ENCODE results near the gene SF3A2. TPM values are rescaled to one million over a fixed set of nuclear protein-coding genes. Genes with fewer than 3 reads are reported as not detected.

SF3A2 gene
- total RNA-seq, 2 donors from 2014 or later: 15.5 to 30.1 TPM

DNA sequence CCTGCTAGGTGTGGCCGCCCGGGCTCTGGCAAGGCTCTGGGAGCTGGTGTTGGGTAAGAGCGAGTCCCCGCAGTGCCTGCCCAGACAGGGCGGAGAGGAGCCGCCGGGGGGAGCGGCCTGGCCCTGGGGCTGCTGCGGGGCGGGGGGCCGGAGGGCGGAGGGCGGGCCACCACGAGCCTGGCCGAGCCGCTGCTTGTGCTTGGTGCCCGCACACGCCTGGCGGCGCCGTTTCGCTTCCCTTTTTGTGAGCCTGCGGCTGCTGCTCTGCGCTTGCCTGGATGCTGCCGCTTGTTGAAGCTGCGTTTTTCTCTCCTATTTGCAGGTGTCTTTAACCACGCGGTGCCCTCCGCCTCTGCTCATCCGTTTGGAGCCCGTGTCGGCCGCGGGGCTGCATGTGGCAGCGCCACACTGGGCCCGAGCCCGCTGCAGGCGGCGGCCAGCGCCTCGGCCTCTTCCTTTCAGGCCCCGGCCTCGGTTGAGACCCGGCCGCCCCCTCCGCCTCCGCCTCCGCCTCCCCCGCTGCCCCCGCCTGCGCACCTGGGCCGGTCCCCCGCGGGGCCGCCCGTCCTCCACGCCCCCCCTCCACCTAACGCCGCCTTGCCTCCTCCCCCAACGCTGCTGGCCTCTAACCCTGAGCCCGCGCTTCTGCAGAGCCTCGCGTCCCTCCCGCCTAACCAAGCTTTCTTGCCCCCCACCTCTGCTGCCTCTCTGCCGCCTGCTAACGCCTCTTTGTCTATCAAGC lies 9.0 kb upstream of the SF3A2 start:
- Histone ChIP-seq H3K9me3 (no peaks in the 10 kb centered on the region), H3K27ac (no peak overlapping the region), H3K27me3 (no peaks in the 10 kb centered on the region), H3K36me3 (replicated peaks in 1 of 2; ENCODE audit: insufficient read depth in 1 of 2, low read depth in 2 of 2) (peaks cover 8 to 24% of the 10 kb centered on the region in 2 donors), H3K4me3 (no peak overlapping the region), H3K4me1 (peaks cover 11% of the 10 kb centered on the region)
- DNase-seq (peak in 1 of 4 donors; percentile 27), ATAC-seq (no peak)
- WGBS, 2 donors: 93% methylated on average over 47 to 59 of the region's 67 CpGs
- TF ChIP-seq, protein P1, sequence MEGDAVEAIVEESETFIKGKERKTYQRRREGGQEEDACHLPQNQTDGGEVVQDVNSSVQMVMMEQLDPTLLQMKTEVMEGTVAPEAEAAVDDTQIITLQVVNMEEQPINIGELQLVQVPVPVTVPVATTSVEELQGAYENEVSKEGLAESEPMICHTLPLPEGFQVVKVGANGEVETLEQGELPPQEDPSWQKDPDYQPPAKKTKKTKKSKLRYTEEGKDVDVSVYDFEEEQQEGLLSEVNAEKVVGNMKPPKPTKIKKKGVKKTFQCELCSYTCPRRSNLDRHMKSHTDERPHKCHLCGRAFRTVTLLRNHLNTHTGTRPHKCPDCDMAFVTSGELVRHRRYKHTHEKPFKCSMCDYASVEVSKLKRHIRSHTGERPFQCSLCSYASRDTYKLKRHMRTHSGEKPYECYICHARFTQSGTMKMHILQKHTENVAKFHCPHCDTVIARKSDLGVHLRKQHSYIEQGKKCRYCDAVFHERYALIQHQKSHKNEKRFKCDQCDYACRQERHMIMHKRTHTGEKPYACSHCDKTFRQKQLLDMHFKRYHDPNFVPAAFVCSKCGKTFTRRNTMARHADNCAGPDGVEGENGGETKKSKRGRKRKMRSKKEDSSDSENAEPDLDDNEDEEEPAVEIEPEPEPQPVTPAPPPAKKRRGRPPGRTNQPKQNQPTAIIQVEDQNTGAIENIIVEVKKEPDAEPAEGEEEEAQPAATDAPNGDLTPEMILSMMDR (IDR thresholded peaks at IDR 0.05): no peak
- no peak for TF ChIP-seq POLR2A (IDR thresholded peaks at IDR 0.05)
- intact Hi-C loops (cut with DNase I): loop anchor here (5.0 kb wide), 1 partner anchor 55 kb away; no protein-coding TSS in a partner anchor

DNA sequence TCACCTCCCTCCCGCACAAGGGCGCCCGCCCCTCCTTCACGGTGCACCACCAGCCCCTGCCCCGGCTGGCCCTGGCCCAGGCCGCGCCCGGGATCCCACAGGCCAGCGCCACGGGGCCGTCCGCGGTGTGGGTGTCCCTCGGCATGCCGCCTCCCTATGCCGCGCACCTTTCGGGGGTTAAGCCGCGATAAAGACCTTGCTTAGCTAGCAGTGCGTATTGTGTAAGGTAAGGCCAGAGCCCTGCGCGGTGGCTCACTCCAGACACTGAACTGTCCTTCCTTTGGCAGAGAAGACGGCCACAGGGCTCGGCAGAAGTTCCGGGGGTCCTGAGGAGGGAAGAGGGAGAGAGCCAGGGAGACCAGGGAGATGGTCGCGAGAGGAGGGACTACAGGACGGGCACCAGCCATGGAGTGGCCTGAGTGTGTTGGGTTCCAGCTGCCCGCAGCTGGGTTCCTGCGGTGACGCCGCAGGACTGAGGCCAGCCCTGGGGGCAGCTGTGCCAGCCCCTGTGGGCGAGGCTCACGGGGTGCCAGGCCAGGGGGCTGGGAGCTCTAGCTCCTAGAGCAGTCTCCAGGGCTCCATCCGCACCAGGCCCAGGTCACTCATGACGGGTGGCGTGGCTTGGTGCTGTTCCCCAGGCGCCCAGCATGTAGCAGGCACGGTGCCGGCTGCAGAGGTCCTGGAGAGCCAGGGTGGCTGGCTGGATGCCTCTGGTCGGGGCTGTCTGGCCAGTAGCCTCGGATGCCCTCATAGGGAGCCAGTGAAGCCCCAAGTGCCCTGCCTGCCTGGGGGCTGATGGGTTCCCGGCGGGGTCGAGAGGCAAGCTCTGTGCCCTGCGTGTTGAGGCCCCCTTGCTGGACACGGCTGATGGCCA lies 8.2 kb upstream of the SF3A2 start:
- intact Hi-C loops (cut with DNase I): loop anchor here (5.0 kb wide), 1 partner anchor 56 kb away; no protein-coding TSS in a partner anchor
- ATAC-seq (no peak), DNase-seq (no peak)
- Histone ChIP-seq H3K4me3 (no peak overlapping the region), H3K4me1 (peaks cover 18% of the 10 kb centered on the region), H3K27ac (no peak overlapping the region), H3K9me3 (no peaks in the 10 kb centered on the region), H3K36me3 (replicated peaks in 1 of 2; ENCODE audit: insufficient read depth in 1 of 2, low read depth in 2 of 2) (peaks cover 8 to 22% of the 10 kb centered on the region in 2 donors), H3K27me3 (no peaks in the 10 kb centered on the region)
- WGBS, 2 donors: 92 to 93% methylated on average over 19 to 44 of the region's 48 CpGs
- TF ChIP-seq POLR2A (IDR thresholded peaks at IDR 0.05): no peak
- TF ChIP-seq, protein P1 (IDR thresholded peaks at IDR 0.05): no peak

DNA sequence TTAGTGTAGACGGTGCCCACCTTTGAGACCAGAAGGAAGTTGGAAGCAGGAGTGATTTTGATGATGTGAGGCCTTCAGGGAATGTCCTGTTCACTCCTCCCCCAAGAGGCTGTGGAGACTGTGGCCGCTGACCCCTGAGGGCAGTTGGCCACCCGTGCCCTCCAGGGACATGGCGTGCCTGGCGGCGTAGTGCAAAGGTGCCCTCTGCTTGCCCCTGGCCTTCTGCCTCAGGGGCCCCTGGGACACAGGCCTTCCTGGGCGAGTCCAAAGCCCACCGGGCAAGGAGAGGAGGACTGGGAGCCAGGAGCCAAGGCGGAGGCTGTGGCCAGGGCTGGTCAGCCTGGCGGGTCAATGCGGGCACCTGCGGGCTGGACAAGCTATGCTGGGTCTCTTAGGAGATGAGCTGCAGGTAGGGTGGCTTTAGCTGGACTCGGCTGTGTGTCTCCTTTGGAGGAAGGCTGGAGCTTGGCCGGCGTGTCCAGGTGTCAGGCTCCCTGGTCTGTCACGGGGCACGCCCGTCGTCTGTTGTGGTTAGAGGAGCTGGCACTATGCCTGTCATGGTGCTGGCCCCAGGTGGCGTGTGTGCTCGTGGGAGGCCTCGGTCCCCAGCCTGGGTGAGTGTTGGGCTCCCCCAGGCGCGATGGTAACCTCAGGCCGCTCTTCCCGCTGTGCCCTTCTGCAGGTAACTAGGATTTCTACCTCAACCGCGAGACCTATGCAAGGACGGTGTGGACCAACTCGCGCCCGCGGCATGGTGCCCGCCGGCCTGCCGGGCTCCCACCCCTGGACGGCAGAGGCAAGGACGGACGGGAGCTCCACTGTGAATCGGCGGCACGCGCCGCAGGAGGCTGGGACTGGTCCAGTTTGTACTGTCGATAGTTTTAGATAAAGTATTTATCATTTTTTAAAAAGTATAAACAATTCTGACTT lies 7.3 kb upstream of the SF3A2 start:
- Histone ChIP-seq H3K27ac (no peak overlapping the region), H3K36me3 (replicated peaks in 1 of 2; ENCODE audit: insufficient read depth in 1 of 2, low read depth in 2 of 2) (peaks cover 8 to 18% of the 10 kb centered on the region in 2 donors), H3K4me1 (peaks cover 27% of the 10 kb centered on the region), H3K27me3 (no peaks in the 10 kb centered on the region), H3K9me3 (no peaks in the 10 kb centered on the region), H3K4me3 (no peak overlapping the region)
- 89 to 97% methylated on average over 15 to 37 of the region's 45 CpGs for WGBS, 2 donors
- TF ChIP-seq POLR2A (IDR thresholded peaks at IDR 0.05): no peak
- TF ChIP-seq, protein P1 (IDR thresholded peaks at IDR 0.05): no peak
- ATAC-seq: no peak
- intact Hi-C loops (cut with DNase I): loop anchor here (5.0 kb wide), 1 partner anchor 57 kb away; no protein-coding TSS in a partner anchor
- no peak for DNase-seq

DNA sequence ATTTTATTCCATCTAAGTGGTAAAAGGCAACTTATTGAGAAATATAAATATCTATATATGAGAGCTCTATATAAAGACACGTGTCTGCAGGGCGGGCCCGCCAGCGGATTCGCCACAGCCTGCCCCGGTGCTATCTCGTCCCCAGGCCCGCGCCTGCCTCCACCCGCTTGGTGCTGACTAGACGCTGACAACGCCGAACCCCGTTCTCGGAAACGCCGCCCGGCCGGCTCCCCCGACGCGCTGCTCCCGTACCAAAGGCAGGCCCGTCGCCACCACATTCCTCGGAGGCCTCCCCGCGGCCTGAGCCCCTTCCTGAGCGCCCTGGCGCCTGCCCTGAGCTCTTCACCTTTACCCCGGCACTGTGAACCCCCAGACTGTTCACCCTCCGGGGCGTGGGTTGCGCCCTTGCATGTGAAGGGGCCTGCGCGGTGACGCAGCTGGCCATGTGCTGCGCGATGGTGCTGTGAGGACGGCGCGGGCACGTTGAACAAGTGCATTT lies 6.5 kb upstream of the SF3A2 start:
- H3K4me3 ChIP-seq: no peak overlapping the region
- H3K27me3 ChIP-seq: no peaks in the 10 kb centered on the region
- intact Hi-C loops (cut with DNase I): no loop called here
- peaks cover 28% of the 10 kb centered on the region for H3K4me1 ChIP-seq
- WGBS, 2 donors: 95% methylated on average over 28 to 43 of the region's 43 CpGs
- DNase-seq (no peak), ATAC-seq (no peak)
- H3K27ac ChIP-seq: no peak overlapping the region
- peaks cover 8 to 18% of the 10 kb centered on the region in 2 donors for H3K36me3 ChIP-seq (replicated peaks in 1 of 2; ENCODE audit: insufficient read depth in 1 of 2, low read depth in 2 of 2)
- TF ChIP-seq, protein P1 (IDR thresholded peaks at IDR 0.05): no peak
- H3K9me3 ChIP-seq: no peaks in the 10 kb centered on the region
